Measurements from ENCODE around the gene ZNF446. TPM values are rescaled to one million over a fixed set of nuclear protein-coding genes. Genes with fewer than 3 reads are reported as not detected.

The ZNF446 gene
- total and polyA plus RNA-seq, 10 of the 15 experiments (the other 5 are each of a cell fraction or from before 2014, with no cell fraction given) = 0.14 to 6.9 (median 4.1) TPM

- TF ChIP-seq STAT1 (conservative IDR thresholded peaks at IDR 0.05) = peak; percentile 73; the same call in 1 of the 2 replicates
- peak; percentile 98 for TF ChIP-seq LARP7 (IDR thresholded peaks at IDR 0.05)
- peak; percentile 24; the same call in 1 of the 2 replicates for TF ChIP-seq PML (IDR thresholded peaks at IDR 0.05; ENCODE audit: low read length)
- TF ChIP-seq SMAD1 (IDR thresholded peaks at IDR 0.05; ENCODE audit: low read depth, partially characterized antibody) = no peak
- TF ChIP-seq TCF12 (IDR thresholded peaks at IDR 0.05; ENCODE audit: low read depth, low read length) = peak; percentile 8; the same call in 1 of the 2 replicates
- peak; percentile 22; the same call in 1 of the 2 replicates for TF ChIP-seq NR2C1 (IDR thresholded peaks at IDR 0.05)
- TF ChIP-seq, protein P1, sequence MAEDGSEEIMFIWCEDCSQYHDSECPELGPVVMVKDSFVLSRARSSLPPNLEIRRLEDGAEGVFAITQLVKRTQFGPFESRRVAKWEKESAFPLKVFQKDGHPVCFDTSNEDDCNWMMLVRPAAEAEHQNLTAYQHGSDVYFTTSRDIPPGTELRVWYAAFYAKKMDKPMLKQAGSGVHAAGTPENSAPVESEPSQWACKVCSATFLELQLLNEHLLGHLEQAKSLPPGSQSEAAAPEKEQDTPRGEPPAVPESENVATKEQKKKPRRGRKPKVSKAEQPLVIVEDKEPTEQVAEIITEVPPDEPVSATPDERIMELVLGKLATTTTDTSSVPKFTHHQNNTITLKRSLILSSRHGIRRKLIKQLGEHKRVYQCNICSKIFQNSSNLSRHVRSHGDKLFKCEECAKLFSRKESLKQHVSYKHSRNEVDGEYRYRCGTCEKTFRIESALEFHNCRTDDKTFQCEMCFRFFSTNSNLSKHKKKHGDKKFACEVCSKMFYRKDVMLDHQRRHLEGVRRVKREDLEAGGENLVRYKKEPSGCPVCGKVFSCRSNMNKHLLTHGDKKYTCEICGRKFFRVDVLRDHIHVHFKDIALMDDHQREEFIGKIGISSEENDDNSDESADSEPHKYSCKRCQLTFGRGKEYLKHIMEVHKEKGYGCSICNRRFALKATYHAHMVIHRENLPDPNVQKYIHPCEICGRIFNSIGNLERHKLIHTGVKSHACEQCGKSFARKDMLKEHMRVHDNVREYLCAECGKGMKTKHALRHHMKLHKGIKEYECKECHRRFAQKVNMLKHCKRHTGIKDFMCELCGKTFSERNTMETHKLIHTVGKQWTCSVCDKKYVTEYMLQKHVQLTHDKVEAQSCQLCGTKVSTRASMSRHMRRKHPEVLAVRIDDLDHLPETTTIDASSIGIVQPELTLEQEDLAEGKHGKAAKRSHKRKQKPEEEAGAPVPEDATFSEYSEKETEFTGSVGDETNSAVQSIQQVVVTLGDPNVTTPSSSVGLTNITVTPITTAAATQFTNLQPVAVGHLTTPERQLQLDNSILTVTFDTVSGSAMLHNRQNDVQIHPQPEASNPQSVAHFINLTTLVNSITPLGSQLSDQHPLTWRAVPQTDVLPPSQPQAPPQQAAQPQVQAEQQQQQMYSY (CRISPR knock-in tag; IDR thresholded peaks at IDR 0.05) = no peak
- TF ChIP-seq SP1 (IDR thresholded peaks at IDR 0.05; ENCODE audit: low read depth, low read length) = peak; percentile 44
- TF ChIP-seq, protein P2, sequence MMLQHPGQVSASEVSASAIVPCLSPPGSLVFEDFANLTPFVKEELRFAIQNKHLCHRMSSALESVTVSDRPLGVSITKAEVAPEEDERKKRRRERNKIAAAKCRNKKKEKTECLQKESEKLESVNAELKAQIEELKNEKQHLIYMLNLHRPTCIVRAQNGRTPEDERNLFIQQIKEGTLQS (IDR thresholded peaks at IDR 0.05; ENCODE audit: borderline replicate concordance, extremely low read depth, low read depth, low read length) = no peak
- TF ChIP-seq, protein P3, sequence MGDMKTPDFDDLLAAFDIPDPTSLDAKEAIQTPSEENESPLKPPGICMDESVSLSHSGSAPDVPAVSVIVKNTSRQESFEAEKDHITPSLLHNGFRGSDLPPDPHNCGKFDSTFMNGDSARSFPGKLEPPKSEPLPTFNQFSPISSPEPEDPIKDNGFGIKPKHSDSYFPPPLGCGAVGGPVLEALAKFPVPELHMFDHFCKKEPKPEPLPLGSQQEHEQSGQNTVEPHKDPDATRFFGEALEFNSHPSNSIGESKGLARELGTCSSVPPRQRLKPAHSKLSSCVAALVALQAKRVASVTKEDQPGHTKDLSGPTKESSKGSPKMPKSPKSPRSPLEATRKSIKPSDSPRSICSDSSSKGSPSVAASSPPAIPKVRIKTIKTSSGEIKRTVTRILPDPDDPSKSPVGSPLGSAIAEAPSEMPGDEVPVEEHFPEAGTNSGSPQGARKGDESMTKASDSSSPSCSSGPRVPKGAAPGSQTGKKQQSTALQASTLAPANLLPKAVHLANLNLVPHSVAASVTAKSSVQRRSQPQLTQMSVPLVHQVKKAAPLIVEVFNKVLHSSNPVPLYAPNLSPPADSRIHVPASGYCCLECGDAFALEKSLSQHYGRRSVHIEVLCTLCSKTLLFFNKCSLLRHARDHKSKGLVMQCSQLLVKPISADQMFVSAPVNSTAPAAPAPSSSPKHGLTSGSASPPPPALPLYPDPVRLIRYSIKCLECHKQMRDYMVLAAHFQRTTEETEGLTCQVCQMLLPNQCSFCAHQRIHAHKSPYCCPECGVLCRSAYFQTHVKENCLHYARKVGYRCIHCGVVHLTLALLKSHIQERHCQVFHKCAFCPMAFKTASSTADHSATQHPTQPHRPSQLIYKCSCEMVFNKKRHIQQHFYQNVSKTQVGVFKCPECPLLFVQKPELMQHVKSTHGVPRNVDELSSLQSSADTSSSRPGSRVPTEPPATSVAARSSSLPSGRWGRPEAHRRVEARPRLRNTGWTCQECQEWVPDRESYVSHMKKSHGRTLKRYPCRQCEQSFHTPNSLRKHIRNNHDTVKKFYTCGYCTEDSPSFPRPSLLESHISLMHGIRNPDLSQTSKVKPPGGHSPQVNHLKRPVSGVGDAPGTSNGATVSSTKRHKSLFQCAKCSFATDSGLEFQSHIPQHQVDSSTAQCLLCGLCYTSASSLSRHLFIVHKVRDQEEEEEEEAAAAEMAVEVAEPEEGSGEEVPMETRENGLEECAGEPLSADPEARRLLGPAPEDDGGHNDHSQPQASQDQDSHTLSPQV (IDR thresholded peaks at IDR 0.05) = peak; percentile 93
- peak; percentile 79 for TF ChIP-seq SMC3 (IDR thresholded peaks at IDR 0.05; ENCODE audit: borderline replicate concordance, low read length)
- TF ChIP-seq ASH2L (IDR thresholded peaks at IDR 0.05; ENCODE audit: borderline replicate concordance, low read depth) = no peak
- TF ChIP-seq RFX5 (IDR thresholded peaks at IDR 0.05; ENCODE audit: low read depth, low read length) = 0 out of 2 replicates have a peak, but pooled peaks have one; percentile 43
- peak; percentile 80 to 99 (median 98); a peak in 5 of 6 replicates for TF ChIP-seq CTCF (IDR thresholded peaks at IDR 0.05 in 2 of 3, conservative IDR thresholded peaks at IDR 0.05 in 1 of 3; ENCODE audit: control insufficient read depth in 2 of 3, extremely low read depth in 1 of 3, insufficient read depth in 1 of 3, low read depth in 3 of 3, low read length in 3 of 3)
- peak; percentile 78 for TF ChIP-seq NR2F1 (conservative IDR thresholded peaks at IDR 0.05)
Measured at GRCh38 chr19:58513694-58514563, 37.8 kb downstream of the ZNF446 start (continued).
